Skin of body (tissue), 2 donors: ENCODE data around the gene SPOCD1. TPM values are rescaled to one million over a fixed set of nuclear protein-coding genes. Genes with fewer than 3 reads are reported as not detected.

ENCODE experiments used
- DNase-seq: peaks from one replicate; lab custom pipeline; 2025; lab: John Stamatoyannopoulos, UW
- total RNA-seq: library from RNA; depleted of rRNA; stranded (reverse); fragments of >200 nt; gene quantifications from one replicate; pipeline ENCODE4 v1.2.3, GENCODE V29; 2014

Gene SPOCD1
- total RNA-seq, 1 donor from 2014 or later = 0.39 TPM

- DNase-seq = peak; percentile 86
Observed at GRCh38 chr1:31788138-31788824, 27.5 kb downstream of the SPOCD1 start.

- no peak for DNase-seq
Observed at GRCh38 chr1:31787786-31788137, 28.1 kb downstream of the SPOCD1 start.

GRCh38 chr1:31787261-31787660 is 28.6 kb downstream of the SPOCD1 start:
- DNase-seq = no peak

GRCh38 chr1:31786366-31787060 is 29.3 kb downstream of the SPOCD1 start:
- DNase-seq = no peak

GRCh38 chr1:31785947-31786290 is 29.9 kb downstream of the SPOCD1 start:
- no peak for DNase-seq

GRCh38 chr1:31785020-31785946 is 30.5 kb downstream of the SPOCD1 start:
- DNase-seq = no peak

- no peak for DNase-seq
Observed at GRCh38 chr1:31784356-31785019, 31.3 kb downstream of the SPOCD1 start.

GRCh38 chr1:31783846-31784245 is 32.0 kb downstream of the SPOCD1 start:
- DNase-seq = no peak

- no peak for DNase-seq
Observed at GRCh38 chr1:31782421-31783410, 33.1 kb downstream of the SPOCD1 start.

GRCh38 chr1:31781756-31782371 is 34.0 kb downstream of the SPOCD1 start:
- DNase-seq = no peak

GRCh38 chr1:31781138-31781755 is 34.6 kb downstream of the SPOCD1 start:
- DNase-seq = peak; percentile 52

- DNase-seq = no peak
Observed at GRCh38 chr1:31780632-31781031, 35.2 kb downstream of the SPOCD1 start.

GRCh38 chr1:31779687-31780086 is 36.1 kb downstream of the SPOCD1 start:
- DNase-seq = no peak

GRCh38 chr1:31778763-31779488 is 36.9 kb downstream of the SPOCD1 start:
- DNase-seq = no peak

GRCh38 chr1:31776516-31776915 is 39.3 kb downstream of the SPOCD1 start:
- no peak for DNase-seq

GRCh38 chr1:31776032-31776431 is 39.8 kb downstream of the SPOCD1 start:
- no peak for DNase-seq

- no peak for DNase-seq
Observed at GRCh38 chr1:31775210-31775999, 40.4 kb downstream of the SPOCD1 start.

- DNase-seq = no peak
Observed at GRCh38 chr1:31774495-31774894, 41.3 kb downstream of the SPOCD1 start.
